Cardiac muscle cell (in vitro differentiated cells and primary cell): ENCODE measurements around the gene RNF182. TPM values are rescaled to one million over a fixed set of nuclear protein-coding genes. Genes with fewer than 3 reads are reported as not detected.
A peak's percentile ranks its signal among the peaks of the same experiment; 100 is the strongest.

Experiments
- DNase-seq, 2 donors: peaks; one replicate each; pipeline versions ENCODE4 v3.0.0 to v3.0.0-alpha.2; 2010 to 2017; ENCODE audit warnings: low read depth in 1 of 2, low spot score in 1 of 2
- H3K27ac ChIP-seq: fragments of 200-600 bp; sonication (generic); 2 replicates; pipeline ENCODE4 v1.5.1; 2016
- H3K27me3 ChIP-seq: fragments of 200-600 bp; sonication (generic); 2 replicates; pipeline ENCODE4 v1.6.0; 2016; ENCODE audit warnings: control low read depth
- H3K36me3 ChIP-seq: fragments of 200-600 bp; sonication (generic); 2 replicates; pipeline ENCODE4 v1.5.1; 2016; ENCODE audit warnings: control low read depth
- H3K4me1 ChIP-seq: fragments of 200-600 bp; sonication (generic); 2 replicates; pipeline ENCODE4 v1.8.1; 2017; ENCODE audit warnings: low read depth, mild to moderate bottlenecking, mixed run types
- H3K4me3 ChIP-seq: fragments of 200-600 bp; sonication (generic); 2 replicates; pipeline ENCODE4 v1.5.1; 2016; ENCODE audit warnings: mild to moderate bottlenecking
- H3K9me3 ChIP-seq: fragments of 200-600 bp; sonication (generic); 2 replicates; pipeline ENCODE4 v1.5.1; 2017; ENCODE audit warnings: low read depth, mild to moderate bottlenecking, control low read depth
- CTCF ChIP-seq: IDR thresholded peaks from 2 replicates; pipeline ENCODE4 v1.5.1; 2012; ENCODE audit warnings: low read depth, mild to moderate bottlenecking, low read length
- polyA plus RNA-seq: library from polyadenylated mRNA; unstranded; fragments of >200 nt; fragmentation: Nextera tagmentation; extraction: Ambion mirVana; gene quantifications from 2 replicates; pipeline ENCODE4 v1.2.1, GENCODE V29; 2016
- total RNA-seq: library from RNA; depleted of rRNA; stranded (reverse); fragments of >200 nt; gene quantifications from 2 replicates; pipeline ENCODE4 v1.2.3, GENCODE V29; 2016

The RNF182 gene
- total and polyA plus RNA-seq, 2 experiments from 2014 or later, result 1.1 to 1.3 TPM

- Histone ChIP-seq H3K36me3 (no peaks in the 10 kb centered on the region), H3K4me3 (no peak overlapping the region), H3K27me3 (no peaks in the 10 kb centered on the region), H3K4me1 (peaks cover 3% of the 10 kb centered on the region), H3K9me3 (no peaks in the 10 kb centered on the region), H3K27ac (no peak overlapping the region)
- DNase-seq, result no peak
- no peak for TF ChIP-seq CTCF
Measured at GRCh38 chr6:13917141-13917540, 7.6 kb upstream of the RNF182 start.

- Histone ChIP-seq H3K27me3 (peaks cover 10% of the 10 kb centered on the region), H3K4me1 (peaks cover 3% of the 10 kb centered on the region), H3K4me3 (no peak overlapping the region), H3K9me3 (no peaks in the 10 kb centered on the region), H3K36me3 (no peaks in the 10 kb centered on the region), H3K27ac (no peak overlapping the region)
- DNase-seq, result no peak
- no peak for TF ChIP-seq CTCF
Measured at GRCh38 chr6:13918686-13919250, 6.0 kb upstream of the RNF182 start.

GRCh38 chr6:13919861-13920260, 4.9 kb upstream of the RNF182 start:
- Histone ChIP-seq H3K36me3 (no peaks in the 10 kb centered on the region), H3K9me3 (no peaks in the 10 kb centered on the region), H3K27ac (no peak overlapping the region), H3K4me1 (peaks cover 3% of the 10 kb centered on the region), H3K4me3 (no peak overlapping the region), H3K27me3 (peaks cover 10% of the 10 kb centered on the region)
- no peak for DNase-seq
- TF ChIP-seq CTCF, result no peak

- DNase-seq, result peak in 1 of 2 donors; percentile 15
- H3K27me3 ChIP-seq, result peaks cover 16% of the 10 kb centered on the region
- TF ChIP-seq CTCF, result no peak
- H3K4me1 ChIP-seq, result peaks cover 3% of the 10 kb centered on the region
- no peak overlapping the region for H3K27ac ChIP-seq
- H3K9me3 ChIP-seq, result no peaks in the 10 kb centered on the region
- H3K36me3 ChIP-seq, result no peaks in the 10 kb centered on the region
- no peak overlapping the region for H3K4me3 ChIP-seq
Measured at GRCh38 chr6:13920552-13920951, 4.2 kb upstream of the RNF182 start.

GRCh38 chr6:13922750-13923149, 2.0 kb upstream of the RNF182 start:
- Histone ChIP-seq H3K27me3 (peaks cover 38% of the 10 kb centered on the region), H3K9me3 (no peaks in the 10 kb centered on the region), H3K27ac (no peak overlapping the region), H3K36me3 (no peaks in the 10 kb centered on the region), H3K4me1 (no peaks in the 10 kb centered on the region), H3K4me3 (no peak overlapping the region)
- no peak for TF ChIP-seq CTCF
- DNase-seq, result no peak
